BLaER1 treated with 17β-estradiol and CSF1 and Interleukin-3, amounts not matched to agents 10 nM and 100 nM (cell line): ENCODE results near the gene CANX.
"Not testable (repeated sequence)": the region's sequence is repeated elsewhere in the genome, so short reads cannot be mapped to it uniquely, and the experiment has no call there.

Experiments used
- H3K27ac ChIP-seq, 11 experiments: shearing (Covaris generic); formaldehyde crosslinking; 2 replicates each; pipeline ENCODE4 v1.8.1; 2022
- H3K27me3 ChIP-seq, 11 experiments: shearing (Covaris generic); formaldehyde crosslinking; 2 replicates each; pipeline ENCODE4 v1.8.1; 2022
- H3K36me3 ChIP-seq, 11 experiments: shearing (Covaris generic); formaldehyde crosslinking; 2 replicates each; pipeline ENCODE4 v1.8.1; 2022
- H3K4me1 ChIP-seq, 10 experiments: shearing (Covaris generic); formaldehyde crosslinking; 2 replicates each; pipeline ENCODE4 v1.8.1; 2022
- H3K4me2 ChIP-seq, 11 experiments: shearing (Covaris generic); formaldehyde crosslinking; 2 replicates each; pipeline ENCODE4 v1.8.1; 2022
- H3K4me3 ChIP-seq, 10 experiments: shearing (Covaris generic); formaldehyde crosslinking; 2 replicates each; pipeline ENCODE4 v1.8.1; 2022
- H3K9ac ChIP-seq, 11 experiments: shearing (Covaris generic); formaldehyde crosslinking; 2 replicates each; pipeline ENCODE4 v1.8.1; 2022
- H3K9me3 ChIP-seq, 11 experiments: shearing (Covaris generic); formaldehyde crosslinking; replicated peaks in 1 of 11; 2 replicates each; pipeline ENCODE4 v1.8.1; 2022
- H4K20me1 ChIP-seq, 11 experiments: shearing (Covaris generic); formaldehyde crosslinking; 2 replicates each; pipeline ENCODE4 v1.8.1; 2022
- Cebpa-rat ChIP-seq, 11 experiments: shearing (Covaris generic); IDR thresholded peaks; 2 replicates each; pipeline ENCODE4 v1.8.1; 2022

Gene CANX

GRCh38 chr5:179678223-179679013, 20.3 kb upstream of the CANX start:
- peak overlapping the region; percentile 79 to 90 (median 87) for H3K9ac ChIP-seq
- peak in 10 of 11 experiments; percentile 61 to 95 (median 76); a peak in 17 of 22 replicates for TF ChIP-seq Cebpa-rat (IDR thresholded peaks at IDR 0.05)
- H4K20me1 ChIP-seq = no peaks in the 10 kb centered on the region
- H3K27ac ChIP-seq = peak overlapping the region; percentile 68 to 90 (median 84)
- H3K4me3 ChIP-seq = peak overlapping the region; percentile 70 to 87 (median 78)
- H3K9me3 ChIP-seq = no peaks in the 10 kb centered on the region
- no peaks in the 10 kb centered on the region; a peak in 1 of 22 replicates for H3K36me3 ChIP-seq
- peaks cover 0 to 11% (median 0%) of the 10 kb centered on the region in 11 experiments; a peak in 9 of 22 replicates for H3K27me3 ChIP-seq
- H3K4me2 ChIP-seq = peak overlapping the region; percentile 80 to 96 (median 89)
- H3K4me1 ChIP-seq = peaks cover 42 to 53% (median 44%) of the 10 kb centered on the region in 10 experiments

GRCh38 chr5:179679014-179679674, 19.6 kb upstream of the CANX start:
- no peaks in the 10 kb centered on the region for H4K20me1 ChIP-seq
- TF ChIP-seq Cebpa-rat (IDR thresholded peaks at IDR 0.05) = no peak
- peak overlapping the region in 6 of 11 experiments; percentile 82 to 90 (median 85); a peak in 9 of 22 replicates for H3K27ac ChIP-seq
- H3K9me3 ChIP-seq = no peaks in the 10 kb centered on the region
- no peaks in the 10 kb centered on the region; a peak in 1 of 22 replicates for H3K36me3 ChIP-seq
- H3K4me1 ChIP-seq = peaks cover 42 to 53% (median 44%) of the 10 kb centered on the region in 10 experiments
- H3K4me2 ChIP-seq = peak overlapping the region; percentile 80 to 96 (median 89)
- H3K4me3 ChIP-seq = peak overlapping the region; percentile 70 to 87 (median 78)
- H3K9ac ChIP-seq = peak overlapping the region in 10 of 11 experiments; percentile 83 to 90 (median 88); a peak in 18 of 22 replicates
- peaks cover 0 to 11% (median 0%) of the 10 kb centered on the region in 11 experiments; a peak in 9 of 22 replicates for H3K27me3 ChIP-seq

GRCh38 chr5:179680014-179680779, 18.6 kb upstream of the CANX start:
- Histone ChIP-seq H4K20me1 (no peaks in the 10 kb centered on the region), H3K4me3 (no peak overlapping the region), H3K9me3 (no peaks in the 10 kb centered on the region), H3K27me3 (peaks cover 0 to 11% (median 0%) of the 10 kb centered on the region in 11 experiments; a peak in 9 of 22 replicates), H3K36me3 (no peaks in the 10 kb centered on the region; a peak in 1 of 22 replicates), H3K4me1 (peaks cover 35 to 48% (median 39%) of the 10 kb centered on the region in 10 experiments), H3K27ac (no peak overlapping the region), H3K4me2 (peak overlapping the region in 2 of 11 experiments; percentile 22 to 40; a peak in 3 of 22 replicates), H3K9ac (no peak overlapping the region)
- TF ChIP-seq Cebpa-rat (IDR thresholded peaks at IDR 0.05) = no peak

- Histone ChIP-seq H3K4me2 (peak within 1 kb of the TSS in 2 of 11 experiments; percentile 22 to 40; a peak in 3 of 22 replicates), H3K27ac (no peak within 1 kb of the TSS), H3K4me3 (no peak within 1 kb of the TSS), H4K20me1 (no peaks in the 10 kb centered on the region), H3K36me3 (no peaks in the 10 kb centered on the region; a peak in 1 of 22 replicates), H3K4me1 (peaks cover 28 to 44% (median 32%) of the 10 kb centered on the region in 10 experiments), H3K9me3 (no peaks in the 10 kb centered on the region), H3K27me3 (peaks cover 0 to 11% (median 0%) of the 10 kb centered on the region in 11 experiments; a peak in 9 of 22 replicates), H3K9ac (no peak within 1 kb of the TSS)
- TF ChIP-seq Cebpa-rat (IDR thresholded peaks at IDR 0.05) = no peak
Observed at GRCh38 chr5:179680780-179681401, 17.9 kb upstream of the CANX start, which contains the start of gene CBY3. TSS of gene CBY3 (minus strand) at chr5:179681034. CDS start at chr5:179680918, 116 bp downstream.

DNA sequence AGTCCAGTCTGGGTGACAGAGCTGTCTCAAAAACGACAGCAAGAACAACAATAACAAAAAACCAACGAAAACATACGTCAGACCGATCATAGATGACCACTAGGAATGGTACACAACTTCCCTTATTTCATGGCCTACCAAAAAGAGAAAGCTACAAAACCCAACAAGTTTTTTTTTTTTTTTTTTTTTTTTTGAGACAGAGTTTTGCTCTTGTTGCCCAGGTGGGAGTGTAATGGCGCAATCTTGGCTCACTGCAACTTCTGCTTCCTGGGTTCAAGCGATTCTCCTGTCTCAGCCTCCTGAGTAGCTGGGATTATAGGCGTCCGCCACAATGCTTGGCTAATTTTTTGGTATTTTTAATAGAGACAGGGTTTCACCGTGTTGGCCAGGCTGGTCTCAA, 9.6 kb upstream of the CANX start:
- H3K4me3 ChIP-seq, H3K9ac ChIP-seq, H3K27me3 ChIP-seq, H3K36me3 ChIP-seq, H4K20me1 ChIP-seq, H3K4me1 ChIP-seq, H3K27ac ChIP-seq, H3K4me2 ChIP-seq, H3K9me3 ChIP-seq: not testable (repeated sequence)
- peak in 1 of 11 experiments; percentile 20; a peak in 1 of 22 replicates for TF ChIP-seq Cebpa-rat (IDR thresholded peaks at IDR 0.05)

- Histone ChIP-seq H4K20me1 (peaks cover 0 to 7% (median 2%) of the 10 kb centered on the region in 11 experiments; a peak in 7 of 22 replicates), H3K36me3 (no peaks in the 10 kb centered on the region), H3K4me2 (peak overlapping the region in 2 of 11 experiments; percentile 7 to 33; a peak in 3 of 22 replicates), H3K4me1 (peaks cover 16 to 32% (median 19%) of the 10 kb centered on the region in 10 experiments), H3K9me3 (no peaks in the 10 kb centered on the region), H3K27me3 (no peaks in the 10 kb centered on the region), H3K27ac (no peak overlapping the region), H3K4me3 (no peak overlapping the region), H3K9ac (no peak overlapping the region)
- no peak for TF ChIP-seq Cebpa-rat (IDR thresholded peaks at IDR 0.05)
Observed at GRCh38 chr5:179694561-179694960, 4.2 kb upstream of the CANX start.

GRCh38 chr5:179696603-179697002, 2.2 kb upstream of the CANX start:
- Histone ChIP-seq H4K20me1 (peaks cover 12 to 28% (median 23%) of the 10 kb centered on the region in 11 experiments; a peak in 18 of 22 replicates), H3K4me3 (no peak overlapping the region), H3K36me3 (peaks cover 4 to 14% (median 7%) of the 10 kb centered on the region in 11 experiments; a peak in 19 of 22 replicates), H3K9ac (peak overlapping the region in 2 of 11 experiments; percentile 29 to 42; a peak in 1 of 22 replicates), H3K4me2 (peak overlapping the region in 9 of 11 experiments; percentile 65 to 87 (median 83); a peak in 16 of 22 replicates), H3K9me3 (no peaks in the 10 kb centered on the region), H3K4me1 (peaks cover 29 to 46% (median 32%) of the 10 kb centered on the region in 10 experiments), H3K27ac (peak overlapping the region in 7 of 11 experiments; percentile 93 to 100 (median 99); a peak in 8 of 22 replicates), H3K27me3 (no peaks in the 10 kb centered on the region)
- no peak for TF ChIP-seq Cebpa-rat (IDR thresholded peaks at IDR 0.05)
